ENCODE data around the gene PHACTR1.

DNA sequence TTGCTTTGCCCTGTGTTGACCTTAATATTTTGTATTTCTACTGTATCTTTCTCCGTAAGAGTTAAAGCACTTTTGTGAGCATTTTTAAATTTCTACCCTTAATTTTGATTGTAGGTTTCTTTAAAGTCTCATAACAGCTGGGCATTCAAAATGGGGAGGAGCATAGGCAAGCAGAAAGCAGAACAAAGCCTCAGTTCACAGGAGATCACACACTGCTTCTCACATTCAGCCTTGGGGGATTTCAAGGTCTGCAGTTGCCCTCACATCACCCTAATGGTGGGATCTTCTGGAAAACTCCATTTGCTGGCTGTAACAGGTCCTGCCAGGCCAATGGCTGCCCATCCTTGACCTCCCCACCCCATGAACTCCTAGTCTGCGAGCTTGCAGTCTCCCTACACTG lies 292.9 kb downstream of the PHACTR1 start:
- TF ChIP-seq, protein P1, sequence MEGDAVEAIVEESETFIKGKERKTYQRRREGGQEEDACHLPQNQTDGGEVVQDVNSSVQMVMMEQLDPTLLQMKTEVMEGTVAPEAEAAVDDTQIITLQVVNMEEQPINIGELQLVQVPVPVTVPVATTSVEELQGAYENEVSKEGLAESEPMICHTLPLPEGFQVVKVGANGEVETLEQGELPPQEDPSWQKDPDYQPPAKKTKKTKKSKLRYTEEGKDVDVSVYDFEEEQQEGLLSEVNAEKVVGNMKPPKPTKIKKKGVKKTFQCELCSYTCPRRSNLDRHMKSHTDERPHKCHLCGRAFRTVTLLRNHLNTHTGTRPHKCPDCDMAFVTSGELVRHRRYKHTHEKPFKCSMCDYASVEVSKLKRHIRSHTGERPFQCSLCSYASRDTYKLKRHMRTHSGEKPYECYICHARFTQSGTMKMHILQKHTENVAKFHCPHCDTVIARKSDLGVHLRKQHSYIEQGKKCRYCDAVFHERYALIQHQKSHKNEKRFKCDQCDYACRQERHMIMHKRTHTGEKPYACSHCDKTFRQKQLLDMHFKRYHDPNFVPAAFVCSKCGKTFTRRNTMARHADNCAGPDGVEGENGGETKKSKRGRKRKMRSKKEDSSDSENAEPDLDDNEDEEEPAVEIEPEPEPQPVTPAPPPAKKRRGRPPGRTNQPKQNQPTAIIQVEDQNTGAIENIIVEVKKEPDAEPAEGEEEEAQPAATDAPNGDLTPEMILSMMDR (IDR thresholded peaks at IDR 0.05): no peak
- no peak for TF ChIP-seq POLR2A (IDR thresholded peaks at IDR 0.05)
